COLO668 (cell line): ENCODE data around the gene PIGQ.

ENCODE experiments used
- DNase-seq: peaks from one replicate; lab custom pipeline; 2025; ENCODE audit not compliant: unreplicated experiment; lab: John Stamatoyannopoulos, UW

Gene PIGQ

DNA sequence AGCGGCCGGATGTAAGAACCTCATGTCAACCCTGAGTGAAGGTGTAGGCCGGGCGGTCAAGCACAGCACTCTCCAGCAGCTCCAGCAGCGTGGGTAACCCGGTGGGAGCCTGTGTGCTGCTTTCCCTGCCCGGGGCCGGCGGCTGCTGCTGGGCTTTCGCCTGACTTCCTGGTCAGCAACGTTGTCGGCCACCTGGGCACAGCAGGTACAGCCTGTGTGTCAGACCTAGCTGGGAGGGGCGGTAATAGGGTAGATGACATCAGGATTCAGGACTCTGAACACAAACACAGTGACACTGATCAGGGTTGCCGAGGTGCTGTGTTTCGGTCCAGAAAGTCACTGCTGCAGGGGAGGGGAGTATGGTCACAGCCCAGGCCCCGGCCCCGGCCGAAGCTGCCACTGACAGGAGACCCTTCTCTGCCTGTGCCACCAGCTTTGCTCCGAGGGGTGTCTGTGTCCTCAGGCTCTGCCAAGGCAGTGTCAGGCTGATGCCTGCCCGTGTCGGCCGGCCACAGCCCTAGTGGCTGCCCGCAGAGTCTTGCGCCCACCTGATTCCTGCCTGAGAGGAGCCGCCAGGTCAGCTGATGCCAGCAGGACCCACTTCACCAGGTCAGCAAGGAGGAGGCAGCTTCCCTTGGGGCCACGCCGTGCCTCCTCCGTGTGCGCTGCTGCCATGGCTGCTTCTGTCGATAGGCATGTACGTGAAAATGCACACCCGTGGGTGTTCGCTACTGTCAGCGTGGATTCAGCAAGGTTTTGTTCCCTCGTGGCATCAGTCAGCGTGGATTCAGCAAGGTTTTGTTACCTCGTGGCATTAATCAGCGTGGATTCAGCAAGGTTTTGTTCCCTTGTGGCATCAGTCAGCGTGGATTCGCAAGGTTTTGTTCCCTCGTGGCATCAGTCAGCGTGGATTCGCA lies 29.3 kb downstream of the PIGQ start:
- DNase-seq = peak; percentile 45

DNA sequence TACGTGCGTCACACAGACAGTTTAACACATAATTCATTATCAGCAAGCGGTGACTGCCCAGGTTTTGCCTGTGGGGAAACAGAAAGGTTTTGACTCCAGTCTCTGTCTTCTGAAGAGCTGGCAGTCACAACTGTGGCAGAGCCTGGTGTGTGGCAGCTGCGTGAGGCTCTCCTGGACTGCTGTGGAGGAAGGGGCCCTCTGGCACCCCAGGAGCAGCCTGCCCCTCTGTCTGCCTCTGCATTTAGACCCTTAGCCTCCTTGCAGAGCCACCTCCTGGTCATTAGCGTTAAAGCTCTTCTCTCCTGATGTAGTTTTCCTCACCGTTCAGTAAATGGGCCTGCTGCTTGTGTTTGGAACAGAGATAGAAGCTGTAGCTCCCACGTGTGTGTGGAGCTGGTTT lies 31.0 kb downstream of the PIGQ start:
- peak; percentile 18 for DNase-seq

DNA sequence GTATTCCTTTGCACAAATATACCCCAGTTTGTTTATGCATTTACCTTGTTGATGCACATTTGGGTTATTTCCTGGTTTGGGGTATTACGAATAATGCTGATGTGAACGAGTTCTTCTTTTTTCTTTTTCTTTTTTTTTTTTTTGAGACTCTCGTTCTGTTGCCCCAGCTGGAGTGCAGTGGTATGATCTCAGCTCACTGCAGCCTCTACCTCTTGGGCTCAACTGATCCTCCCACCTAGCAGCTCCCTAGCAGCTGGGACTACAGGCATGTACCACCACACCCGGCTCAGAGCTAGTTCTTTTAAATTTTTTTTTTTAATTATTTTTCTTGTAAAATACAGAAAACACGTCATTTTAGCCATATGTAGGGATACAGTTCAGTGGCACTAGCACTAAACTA lies 34.2 kb downstream of the PIGQ start:
- no peak for DNase-seq

DNA sequence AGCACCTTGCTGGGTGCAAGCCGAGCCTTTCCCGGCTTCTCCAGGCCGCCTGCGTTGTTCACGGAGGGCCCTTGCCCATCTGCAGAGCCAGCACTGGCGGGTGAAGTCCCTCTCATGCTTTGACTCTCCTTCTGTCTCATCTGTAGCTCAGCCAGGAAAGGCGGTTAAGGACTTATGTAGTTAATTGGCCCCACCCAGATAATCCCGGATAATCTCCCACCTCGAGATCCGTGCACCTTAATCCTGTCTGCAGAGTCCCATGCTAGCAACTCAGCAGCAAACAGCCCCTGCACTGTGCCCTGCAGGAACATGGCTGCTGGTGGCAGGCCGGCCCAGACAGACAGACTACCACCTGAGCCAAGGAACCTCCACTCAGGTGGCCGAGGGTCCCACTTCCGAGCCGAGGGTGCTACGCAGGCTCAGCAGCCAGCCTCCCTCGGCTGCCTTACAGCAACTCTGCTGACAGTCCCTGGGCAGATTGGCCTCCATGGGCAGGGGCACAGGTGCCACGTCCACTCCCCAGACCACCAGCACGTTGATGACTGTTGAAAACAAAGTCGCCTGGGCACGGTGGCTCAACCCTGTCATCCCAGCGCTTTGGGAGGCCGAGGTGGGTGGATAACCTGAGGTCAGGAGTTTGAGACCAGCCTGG lies 37.0 kb downstream of the PIGQ start:
- no peak for DNase-seq

DNA sequence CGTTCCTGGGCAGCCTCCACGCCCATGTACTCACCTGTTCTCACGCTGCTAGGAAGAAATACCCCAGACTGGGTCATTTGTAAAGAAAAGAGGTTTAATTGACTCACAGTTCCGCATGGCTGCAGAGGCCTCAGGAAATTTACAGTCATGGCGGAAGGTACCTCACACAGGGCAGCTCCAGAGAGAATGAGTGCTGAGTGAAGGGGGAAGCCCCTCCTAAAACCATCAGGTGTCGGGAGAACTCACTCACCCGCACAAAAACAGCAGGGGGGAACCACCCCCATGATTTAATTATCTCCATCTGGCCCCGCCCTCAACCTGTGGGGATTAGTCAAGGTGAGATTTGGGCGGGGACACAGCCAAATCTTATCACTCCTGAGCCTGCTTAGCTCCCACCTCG lies 38.3 kb downstream of the PIGQ start:
- peak; percentile 37 for DNase-seq

DNA sequence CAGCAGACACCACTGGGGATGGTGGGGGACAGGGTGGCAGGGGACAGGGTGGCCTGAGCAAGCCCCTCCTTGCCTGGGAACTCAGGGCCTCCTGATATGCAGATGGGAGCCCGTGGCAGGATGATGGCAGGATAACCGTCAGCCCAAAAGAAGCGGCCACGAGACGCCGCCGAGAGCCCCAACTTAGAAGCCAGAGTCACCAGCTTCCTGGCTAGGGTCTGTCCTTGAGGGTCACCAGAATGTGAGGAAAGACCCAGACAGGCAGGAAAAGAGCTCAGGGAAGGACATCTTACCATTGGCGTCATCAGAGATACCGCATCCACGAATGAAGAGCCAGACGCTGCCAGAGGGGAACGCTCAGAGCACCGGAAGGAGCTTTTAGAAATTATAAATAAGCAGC lies 39.5 kb downstream of the PIGQ start:
- DNase-seq = no peak

DNA sequence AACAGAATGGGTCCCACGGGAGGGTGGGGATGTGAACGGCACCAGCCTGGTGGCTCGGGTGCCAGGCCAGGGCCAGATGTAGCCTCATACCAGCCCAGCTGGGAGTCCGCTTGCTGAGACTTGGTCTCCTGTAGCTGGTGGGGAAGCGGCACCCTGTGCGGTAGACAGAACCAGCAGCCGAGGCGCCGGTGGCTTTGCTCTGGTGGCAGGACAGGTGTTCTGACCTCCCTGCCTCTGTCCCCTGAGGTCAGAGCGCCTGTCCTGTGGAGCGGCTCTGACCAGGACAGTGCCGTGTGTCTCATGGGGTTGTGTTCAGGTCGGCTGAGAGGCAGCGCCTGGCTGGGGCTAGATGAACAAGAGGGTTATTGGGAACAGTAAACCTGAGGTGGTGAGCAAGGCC lies 40.2 kb downstream of the PIGQ start:
- no peak for DNase-seq

DNA sequence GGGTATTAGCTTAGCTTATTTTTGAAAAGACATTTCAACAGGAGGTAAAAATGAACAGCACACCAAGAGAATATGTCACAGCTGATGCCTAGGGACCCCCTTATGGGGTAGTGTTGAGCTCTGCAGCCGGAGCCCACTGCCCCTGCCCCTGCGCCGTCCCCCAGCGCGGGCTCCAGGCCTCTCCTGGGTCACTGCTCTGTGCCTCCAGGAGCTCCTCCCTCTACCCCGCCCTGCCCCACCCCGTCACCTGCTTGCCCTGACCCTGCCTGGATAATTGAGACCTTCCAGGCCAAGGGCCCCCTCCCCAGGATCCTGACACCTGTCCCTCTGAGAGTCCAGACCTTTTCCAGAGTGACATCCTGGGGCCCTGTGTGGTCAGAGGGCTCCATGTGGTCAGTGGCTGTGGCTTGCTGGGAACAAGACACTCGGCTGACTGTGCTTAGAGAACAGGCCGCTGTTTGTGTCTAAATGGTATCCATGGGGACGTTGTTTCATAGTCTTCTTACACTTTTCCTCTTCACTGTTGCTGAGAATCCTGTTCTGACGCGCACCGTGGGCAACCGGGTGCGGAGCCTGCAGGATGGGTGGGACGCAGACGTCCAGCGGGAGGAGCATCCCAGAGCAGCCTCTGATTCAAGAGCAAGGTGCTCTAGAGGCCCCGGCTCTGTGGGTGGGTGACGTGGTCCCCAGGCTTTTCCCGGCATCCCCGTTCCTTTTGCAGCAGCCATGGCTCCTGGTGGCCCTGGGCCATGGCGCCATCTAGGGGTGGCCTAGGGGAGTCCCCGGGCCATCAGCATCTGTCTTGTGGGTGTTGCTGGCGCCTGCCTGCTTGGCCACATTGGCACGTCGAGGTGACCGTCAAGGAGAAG lies 41.0 kb downstream of the PIGQ start:
- peak; percentile 55 for DNase-seq

DNA sequence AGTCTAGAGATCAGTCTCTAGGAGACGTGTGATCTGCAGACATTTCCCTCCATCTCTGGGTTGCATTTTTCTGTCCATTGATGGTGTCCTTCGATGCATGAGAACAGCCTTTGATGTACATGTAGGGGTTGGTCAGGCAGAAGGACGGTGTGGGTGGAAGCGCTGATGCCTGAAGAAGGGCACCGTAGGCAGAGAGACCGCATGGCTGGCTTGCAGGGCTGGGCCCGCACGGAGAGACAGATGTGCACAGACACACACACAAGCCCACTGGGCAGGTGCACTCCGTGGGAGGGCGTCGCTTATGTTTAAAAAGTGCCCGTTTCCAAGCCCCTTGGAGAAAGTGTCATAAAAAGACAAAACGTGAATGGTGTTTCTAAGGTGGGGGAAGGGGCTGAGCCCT lies 45.4 kb downstream of the PIGQ start:
- no peak for DNase-seq

DNA sequence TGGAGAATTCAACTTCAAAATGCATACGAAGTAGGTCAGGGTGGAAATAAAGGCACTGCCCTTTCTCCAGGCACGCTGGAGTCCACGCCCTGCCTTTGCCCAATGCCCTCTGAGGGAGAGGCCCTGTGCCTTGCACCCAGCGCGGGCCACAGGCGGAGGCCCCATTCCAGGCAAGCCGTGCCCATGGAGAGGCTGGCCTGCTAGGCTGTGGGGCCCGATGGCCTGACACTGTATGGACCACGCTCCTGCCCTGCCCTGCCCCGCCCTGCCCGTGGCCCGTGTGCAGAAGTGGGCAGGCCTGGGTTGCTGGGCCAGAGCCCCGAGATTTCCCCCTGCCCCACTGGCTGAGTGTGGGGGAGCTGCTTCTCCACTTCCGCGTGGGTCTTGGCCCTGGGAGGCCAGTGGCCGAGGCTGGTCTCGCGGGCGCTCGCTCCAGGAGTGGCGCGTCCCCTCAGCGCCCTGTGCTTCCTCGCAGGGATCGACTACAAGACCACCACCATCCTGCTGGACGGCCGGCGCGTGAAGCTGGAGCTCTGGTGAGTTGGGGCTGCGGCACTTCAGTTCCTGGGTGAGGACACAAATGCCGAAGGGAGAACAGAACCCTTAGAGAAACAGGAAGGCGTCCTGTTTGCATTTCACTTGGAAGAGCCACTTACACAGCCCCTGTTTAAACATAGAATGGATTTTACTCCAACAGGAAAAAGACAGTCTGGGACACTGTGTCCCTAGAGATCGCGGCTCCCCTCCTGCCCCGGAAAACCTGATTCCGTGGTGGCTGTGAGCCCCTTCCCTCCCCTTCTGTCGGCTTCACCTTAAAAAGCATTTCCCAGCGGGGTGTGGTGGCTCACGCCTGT lies 47.2 kb downstream of the PIGQ start:
- peak; percentile 38 for DNase-seq

DNA sequence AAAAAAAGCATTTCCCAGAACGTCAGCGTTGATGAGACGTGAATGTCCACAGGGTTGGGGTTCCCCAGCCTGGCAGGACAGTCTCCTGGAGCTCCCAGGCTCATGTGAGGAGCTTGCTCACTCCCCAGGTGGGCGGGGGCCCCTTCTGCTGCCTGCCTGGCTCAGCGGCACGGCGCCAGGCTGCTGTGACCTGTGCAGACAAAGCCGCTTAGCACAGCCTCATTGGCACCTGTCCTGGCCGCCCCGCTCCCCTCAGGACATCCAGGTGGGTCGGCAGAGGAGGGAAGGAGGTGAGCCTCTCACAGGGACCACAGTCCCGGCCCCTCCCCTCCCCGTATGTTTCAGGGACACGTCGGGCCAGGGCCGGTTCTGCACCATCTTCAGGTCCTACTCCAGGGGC lies 48.1 kb downstream of the PIGQ start:
- DNase-seq = peak; percentile 49

DNA sequence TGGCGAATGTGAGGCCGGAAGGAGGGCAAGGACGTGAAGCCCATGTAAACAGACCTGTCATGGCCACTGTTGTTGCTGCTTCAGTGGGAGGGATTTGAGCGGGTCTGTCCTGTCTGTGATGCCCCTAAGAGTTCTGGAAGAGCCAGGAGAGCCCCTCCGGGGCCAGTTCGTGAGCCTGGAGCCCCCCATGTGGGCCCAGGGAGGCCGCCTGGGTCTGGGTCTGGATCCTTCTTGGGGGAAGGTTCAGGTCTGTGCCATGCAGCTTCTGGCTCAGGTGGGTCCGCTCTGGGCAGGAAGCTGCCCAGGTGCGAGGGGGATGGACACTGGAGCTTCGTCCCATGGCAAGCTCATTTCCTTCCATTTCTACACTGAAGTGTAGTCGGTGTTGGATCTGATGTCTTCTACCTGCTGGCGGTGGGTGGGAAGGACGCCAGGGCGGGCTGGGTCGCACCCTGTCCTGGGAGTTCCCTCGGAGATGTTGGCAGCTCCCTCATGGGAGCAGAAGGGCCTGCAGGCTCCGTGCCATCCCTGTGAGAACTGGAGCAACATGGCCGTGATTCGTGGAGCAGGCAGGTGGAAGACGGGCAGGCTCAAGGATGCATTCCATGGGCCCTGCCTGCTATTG lies 49.8 kb downstream of the PIGQ start:
- no peak for DNase-seq

DNA sequence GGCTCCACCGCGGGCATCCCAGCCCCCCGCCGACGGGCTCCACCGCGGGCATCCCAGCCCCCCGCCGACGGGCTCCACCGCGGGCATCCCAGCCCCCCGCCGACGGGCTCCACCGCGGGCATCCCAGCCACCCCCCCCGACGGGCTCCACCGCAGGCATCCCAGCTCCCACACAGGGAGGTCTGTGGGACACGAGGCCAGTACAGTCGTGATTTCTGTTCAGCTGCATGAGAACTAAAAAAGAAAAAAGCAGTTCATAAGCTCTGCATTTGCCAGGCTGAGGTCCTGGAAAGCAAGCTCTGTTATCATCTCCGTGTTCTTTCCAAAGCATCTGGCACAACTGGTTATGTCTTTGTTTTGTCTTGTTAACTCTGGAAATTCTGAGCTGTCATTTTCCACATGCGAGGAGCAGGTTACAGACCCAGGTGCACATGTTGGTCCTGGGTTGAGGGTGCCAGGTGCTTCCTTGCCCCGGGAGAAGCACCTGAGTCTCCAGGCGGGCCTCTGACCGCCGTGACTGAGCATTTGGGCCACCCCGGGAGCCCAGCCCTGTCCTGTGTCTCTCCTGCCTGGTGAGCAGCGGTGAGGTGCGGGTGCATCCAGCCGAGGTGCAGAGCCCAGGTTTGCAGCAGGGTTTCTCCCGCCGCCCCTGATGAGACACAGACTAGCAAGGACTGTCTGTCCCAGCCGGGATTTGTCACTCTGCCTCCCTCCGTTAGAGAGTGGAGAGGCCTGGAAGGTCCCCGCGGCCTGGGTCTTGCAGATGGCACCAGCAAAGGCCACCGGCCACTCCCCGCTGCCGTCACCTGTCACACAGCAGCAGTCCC lies 51.1 kb downstream of the PIGQ start:
- peak; percentile 55 for DNase-seq

DNA sequence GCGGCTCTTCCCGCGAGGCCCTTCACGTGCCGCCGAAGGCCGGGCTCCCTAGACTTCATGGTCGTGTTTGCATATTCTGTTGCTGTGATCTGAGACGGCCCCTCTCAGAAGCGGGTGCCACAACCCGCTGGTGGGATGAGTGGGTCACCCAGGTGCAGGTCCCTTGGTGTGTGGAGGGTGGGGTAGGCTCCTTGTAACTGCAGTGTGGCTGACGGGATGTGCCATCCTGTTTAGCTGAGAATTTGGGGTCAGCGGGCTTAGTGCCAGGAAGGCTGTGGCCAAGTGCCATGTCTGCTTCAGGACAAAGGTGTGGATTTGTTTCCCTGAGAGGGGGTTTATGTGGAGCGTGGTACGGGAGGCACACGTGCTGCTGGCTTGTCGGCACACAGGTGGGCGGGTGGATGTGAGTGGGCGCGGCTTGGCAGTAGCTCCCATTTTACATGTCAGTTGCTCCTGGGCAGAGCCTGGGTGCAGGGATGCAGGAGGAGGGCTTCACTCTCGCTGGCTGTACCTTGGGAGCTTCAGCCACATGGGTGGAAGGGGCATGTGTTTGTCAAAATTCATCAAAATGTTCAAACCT lies 51.8 kb downstream of the PIGQ start:
- DNase-seq = no peak

DNA sequence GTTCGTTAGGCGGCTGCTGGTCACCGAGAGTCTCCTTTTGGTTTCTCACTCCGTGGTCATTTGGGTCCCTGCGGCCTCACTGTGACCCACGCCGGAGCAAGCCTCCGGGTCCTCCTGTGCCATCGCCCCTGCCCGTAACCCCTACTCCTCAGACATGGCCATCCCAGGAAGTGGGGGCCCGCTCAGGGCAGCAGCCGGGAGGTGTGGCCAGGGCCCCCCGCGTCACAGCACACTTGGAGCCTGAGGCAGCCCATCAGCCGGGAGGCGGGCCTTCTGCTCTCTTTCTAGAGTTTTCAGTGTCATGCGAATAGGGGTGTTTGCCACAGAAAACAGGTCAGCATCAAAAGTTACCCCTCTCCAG lies 53.1 kb downstream of the PIGQ start:
- DNase-seq = no peak

DNA sequence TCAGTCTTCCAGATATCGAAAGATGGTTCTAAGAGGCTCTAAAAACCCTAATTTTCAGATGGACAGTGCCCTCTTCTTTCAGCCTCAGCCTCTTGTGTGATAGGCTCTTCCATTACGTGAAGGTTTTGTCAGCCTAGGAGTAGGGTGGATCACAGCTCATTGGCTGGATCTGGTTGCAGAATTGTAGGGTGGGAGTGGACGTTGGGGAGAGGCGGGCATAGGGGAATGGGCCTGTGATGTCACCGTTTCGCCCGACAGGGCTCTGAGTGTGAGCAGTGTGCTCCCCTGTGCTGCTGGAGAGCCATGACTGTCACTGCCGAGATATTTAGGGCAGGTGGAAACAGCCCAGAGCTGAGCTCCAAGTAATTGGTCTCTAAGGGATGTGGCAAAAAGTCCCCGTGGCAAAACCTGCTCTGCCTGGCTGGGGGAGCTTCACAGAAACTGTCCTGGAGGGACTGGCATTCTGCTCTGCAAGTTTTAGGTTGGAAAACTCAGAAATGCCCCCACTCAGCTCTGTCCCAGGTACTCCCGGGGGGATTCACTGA lies 54.8 kb downstream of the PIGQ start:
- DNase-seq = no peak

DNA sequence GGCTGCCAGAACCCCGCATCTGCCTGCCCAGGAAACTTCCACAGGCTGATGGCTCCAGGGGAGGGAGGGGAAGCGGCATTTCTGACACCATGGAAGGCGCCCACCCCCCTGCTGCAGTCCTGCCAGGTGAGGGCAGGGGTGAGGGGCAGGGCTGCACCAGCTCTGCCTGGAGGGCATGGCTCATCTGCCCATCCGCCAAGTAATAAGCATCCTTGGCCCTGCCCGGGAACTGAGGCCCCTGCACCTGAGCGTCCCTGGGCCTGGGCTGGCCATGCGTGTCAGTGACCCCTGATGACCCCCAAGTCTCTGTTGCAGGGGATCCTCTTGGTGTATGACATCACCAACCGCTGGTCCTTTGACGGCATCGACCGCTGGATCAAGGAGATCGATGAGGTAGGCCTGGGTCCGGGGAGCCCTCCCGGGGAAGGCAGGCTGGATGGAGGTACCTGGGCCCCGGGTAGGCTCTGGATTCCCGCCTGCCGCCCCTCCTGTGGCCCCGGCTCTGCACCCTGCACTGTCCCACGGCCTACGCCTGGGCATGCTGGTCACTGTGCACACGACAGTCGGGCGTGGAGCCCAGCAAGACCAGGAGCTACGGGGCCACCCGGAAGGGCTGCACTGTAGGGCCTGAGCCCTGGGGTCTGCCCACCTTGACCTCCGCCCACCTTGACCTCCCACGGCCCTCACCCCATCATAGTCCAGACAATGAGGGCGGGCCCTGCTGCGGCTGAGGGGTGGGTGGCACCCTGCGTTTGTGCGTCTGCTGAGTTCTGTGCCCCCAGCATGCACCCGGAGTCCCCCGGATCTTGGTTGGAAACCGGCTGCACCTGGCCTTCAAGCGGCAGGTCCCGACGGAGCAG lies 55.6 kb downstream of the PIGQ start:
- no peak for DNase-seq
